GM18499 (cell line): ENCODE measurements around the gene SOAT1.

Experiments
- ATAC-seq: cut with Tn5 transposase; IDR thresholded peaks from one replicate; pipeline ENCODE4 v1.9.1; 2021; ENCODE audit warnings: moderate number of reproducible peaks; ENCODE audit not compliant: insufficient read depth, unreplicated experiment

The SOAT1 gene

GRCh38 chr1:179303200-179303785 is 9.7 kb downstream of the SOAT1 start:
- no peak for ATAC-seq

- no peak for ATAC-seq
Observed at GRCh38 chr1:179305450-179305849, 11.9 kb downstream of the SOAT1 start.

GRCh38 chr1:179310291-179310690 is 16.7 kb downstream of the SOAT1 start:
- ATAC-seq = no peak

- ATAC-seq = no peak
Observed at GRCh38 chr1:179310721-179311120, 17.1 kb downstream of the SOAT1 start.

GRCh38 chr1:179311149-179311700 is 17.6 kb downstream of the SOAT1 start:
- ATAC-seq = no peak

- ATAC-seq = no peak
Observed at GRCh38 chr1:179313004-179313403, 19.4 kb downstream of the SOAT1 start.

GRCh38 chr1:179314928-179315327 is 21.3 kb downstream of the SOAT1 start:
- ATAC-seq = no peak

- no peak for ATAC-seq
Observed at GRCh38 chr1:179318491-179318890, 24.9 kb downstream of the SOAT1 start.

- ATAC-seq = no peak
Observed at GRCh38 chr1:179321533-179322216, 28.1 kb downstream of the SOAT1 start.

GRCh38 chr1:179322557-179322956 is 29.0 kb downstream of the SOAT1 start:
- no peak for ATAC-seq

- no peak for ATAC-seq
Observed at GRCh38 chr1:179323436-179323835, 29.8 kb downstream of the SOAT1 start.

- ATAC-seq = no peak
Observed at GRCh38 chr1:179325836-179326235, 32.2 kb downstream of the SOAT1 start.

GRCh38 chr1:179326746-179327145 is 33.1 kb downstream of the SOAT1 start:
- ATAC-seq = no peak

GRCh38 chr1:179327196-179327595 is 33.6 kb downstream of the SOAT1 start:
- no peak for ATAC-seq

- no peak for ATAC-seq
Observed at GRCh38 chr1:179327679-179328078, 34.1 kb downstream of the SOAT1 start.

GRCh38 chr1:179329862-179330261 is 36.3 kb downstream of the SOAT1 start:
- no peak for ATAC-seq

GRCh38 chr1:179334440-179334839 is 40.8 kb downstream of the SOAT1 start:
- no peak for ATAC-seq

GRCh38 chr1:179337288-179337687 is 43.7 kb downstream of the SOAT1 start:
- ATAC-seq = no peak

GRCh38 chr1:179337942-179338560 is 44.5 kb downstream of the SOAT1 start:
- no peak for ATAC-seq

- no peak for ATAC-seq
Observed at GRCh38 chr1:179340918-179341317, 47.3 kb downstream of the SOAT1 start.

GRCh38 chr1:179341943-179342547 is 48.4 kb downstream of the SOAT1 start:
- ATAC-seq = no peak
